Measurements from ENCODE around the gene NOL6. TPM values are rescaled to one million over a fixed set of nuclear protein-coding genes. Genes with fewer than 3 reads are reported as not detected.
"Not testable (repeated sequence)": the region's sequence is repeated elsewhere in the genome, so short reads cannot be mapped to it uniquely, and the experiment has no call there.

Gene NOL6
- total and polyA plus RNA-seq, 9 of the 15 experiments (the other 6 are each of a cell fraction or from before 2014, with no cell fraction given), result 7.7 to 58.9 (median 27.0) TPM

DNA sequence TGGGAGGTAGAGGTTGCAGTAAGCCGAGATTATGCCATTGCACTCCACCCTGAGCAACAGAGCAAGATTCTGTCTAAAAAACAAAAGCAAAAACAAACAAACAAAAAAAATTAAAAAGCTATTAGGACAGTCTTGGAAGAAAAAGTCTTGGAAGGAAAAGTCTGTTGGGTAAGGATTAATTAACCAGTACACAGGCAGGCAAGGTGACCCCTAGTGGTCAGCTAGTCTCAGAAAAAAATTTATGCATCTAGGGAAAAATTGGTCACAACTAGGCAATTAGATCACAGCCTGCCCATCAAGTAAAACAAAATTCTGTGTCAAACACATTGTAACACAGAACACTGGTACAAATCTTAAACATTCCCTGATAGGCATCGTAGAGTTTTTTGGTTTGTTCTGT is 43.6 kb upstream of the NOL6 start (continued):
- TF ChIP-seq, protein P1, sequence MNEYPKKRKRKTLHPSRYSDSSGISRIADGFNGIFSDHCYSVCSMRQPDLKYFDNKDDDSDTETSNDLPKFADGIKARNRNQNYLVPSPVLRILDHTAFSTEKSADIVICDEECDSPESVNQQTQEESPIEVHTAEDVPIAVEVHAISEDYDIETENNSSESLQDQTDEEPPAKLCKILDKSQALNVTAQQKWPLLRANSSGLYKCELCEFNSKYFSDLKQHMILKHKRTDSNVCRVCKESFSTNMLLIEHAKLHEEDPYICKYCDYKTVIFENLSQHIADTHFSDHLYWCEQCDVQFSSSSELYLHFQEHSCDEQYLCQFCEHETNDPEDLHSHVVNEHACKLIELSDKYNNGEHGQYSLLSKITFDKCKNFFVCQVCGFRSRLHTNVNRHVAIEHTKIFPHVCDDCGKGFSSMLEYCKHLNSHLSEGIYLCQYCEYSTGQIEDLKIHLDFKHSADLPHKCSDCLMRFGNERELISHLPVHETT (CRISPR knock-in tag; conservative IDR thresholded peaks at IDR 0.05 in 1 of 2, IDR thresholded peaks at IDR 0.05 in 1 of 2), result no peak
- 0 out of 2 replicates have a peak, but pooled peaks have one; percentile 9 for TF ChIP-seq SMC3 (conservative IDR thresholded peaks at IDR 0.05; ENCODE audit: insufficient read depth, low read depth, low read length)

DNA sequence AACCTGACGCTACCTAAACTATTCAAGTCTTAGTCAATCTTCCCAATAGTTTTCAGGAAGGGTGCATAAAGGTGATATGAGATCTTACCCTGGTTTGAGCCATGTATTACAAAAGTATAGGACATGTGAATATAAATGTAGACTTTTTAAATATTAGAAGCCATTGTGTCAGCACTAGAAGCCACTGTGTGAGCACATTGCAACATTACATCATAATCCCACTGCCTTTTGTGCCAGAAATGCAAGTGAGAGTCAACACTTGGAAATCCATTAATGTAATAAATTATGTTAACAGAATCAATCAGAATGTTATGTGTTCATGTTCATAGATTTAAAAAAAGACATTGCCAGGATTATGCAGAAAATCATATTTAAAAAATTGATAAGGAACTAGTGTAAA is 42.7 kb upstream of the NOL6 start:
- H3K9me3 ChIP-seq (replicated peaks; ENCODE audit: control insufficient read depth, insufficient read depth, low read depth, low read length); H2AFZ ChIP-seq (ENCODE audit: low read depth, low read length); H3K36me3 ChIP-seq (ENCODE audit: control insufficient read depth, insufficient read depth, low read length); H3K4me3 ChIP-seq; H3K27ac ChIP-seq (ENCODE audit: extremely low read depth, low read depth, low read length); H3K79me2 ChIP-seq (ENCODE audit: control insufficient read depth, insufficient read depth, low read length); H3K9ac ChIP-seq (ENCODE audit: insufficient read depth in 1 of 2, low read depth in 2 of 2, low read length in 2 of 2); DNase-seq (ENCODE audit: extremely low read depth in 1 of 4, low spot score in 3 of 4); H3K4me1 ChIP-seq (replicated peaks in 1 of 2; ENCODE audit: control insufficient read depth in 2 of 2, insufficient read depth in 2 of 2, low read length in 2 of 2); BruUV-seq (replicated peaks); H3K27me3 ChIP-seq (ENCODE audit: control insufficient read depth in 2 of 2, insufficient read depth in 2 of 2, low read length in 2 of 2); CTCF ChIA-PET (ENCODE audit: low intra/inter-chr PET ratio); H3K4me2 ChIP-seq (ENCODE audit: insufficient read depth, low read length); in situ Hi-C loops (cut with MboI); POLR2A ChIA-PET; H3K9me1 ChIP-seq (ENCODE audit: control insufficient read depth, insufficient read depth, low read length); intact Hi-C loops (cut with micrococcal nuclease); FAIRE-seq; H4K20me1 ChIP-seq (replicated peaks; ENCODE audit: control insufficient read depth, insufficient read depth, low read length); TF ChIP-seq CEBPG (CRISPR knock-in tag; IDR thresholded peaks at IDR 0.05): not testable (repeated sequence)
- TF ChIP-seq CEBPG (tag; conservative IDR thresholded peaks at IDR 0.05 in 1 of 2, IDR thresholded peaks at IDR 0.05 in 1 of 2) (peak in 1 of 2 experiments; percentile 56; a peak in 1 of 4 replicates), CEBPB (tag; IDR thresholded peaks at IDR 0.05) (peak; percentile 13; the same call in 1 of the 2 replicates)
- 0 out of 3 replicates have a peak, but pooled peaks have one; percentile 24 for ATAC-seq
- WGBS (ENCODE audit: insufficient coverage, low coverage, missing lambda C conversion rate), result no CpG with 5 or more reads among the region's 1 CpG
